ENCODE data around the gene ALDH5A1.
A peak's percentile ranks its signal among the peaks of the same experiment; 100 is the strongest.

Gene ALDH5A1

GRCh38 chr6:24494821-24495795 is at the start of gene ALDH5A1:
TSS of gene ALDH5A1 (plus strand) at chr6:24494969. CDS start at chr6:24494997, 28 bp downstream.
- DNase-seq = peak; percentile 12

- no peak for DNase-seq
Measured at GRCh38 chr6:24445704-24446103, 49.1 kb upstream of the ALDH5A1 start.

DNA sequence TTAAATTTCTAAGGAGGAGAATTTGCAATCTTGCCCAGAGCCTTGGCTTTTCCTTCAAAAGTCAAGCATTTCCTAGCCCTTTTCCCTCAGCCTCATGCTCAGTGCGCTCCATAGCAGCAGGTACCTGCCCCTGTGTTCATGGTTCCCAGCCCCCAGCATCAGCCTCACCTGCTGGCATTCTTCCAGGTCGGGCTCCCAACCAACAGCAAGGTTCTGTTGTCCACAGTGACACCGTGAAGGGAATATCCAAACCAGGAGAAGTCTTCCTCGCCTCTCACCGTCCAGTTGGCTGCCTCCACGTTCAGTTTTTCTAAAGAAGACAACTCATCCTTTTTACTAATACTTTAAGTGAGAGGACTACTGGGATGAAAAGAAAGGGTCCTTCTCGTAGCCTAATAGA is 48.1 kb upstream of the ALDH5A1 start:
- DNase-seq = no peak

GRCh38 chr6:24448396-24448795 is 46.4 kb upstream of the ALDH5A1 start:
- DNase-seq = no peak

- no peak for DNase-seq
Measured at GRCh38 chr6:24448828-24449525, 45.8 kb upstream of the ALDH5A1 start.

DNA sequence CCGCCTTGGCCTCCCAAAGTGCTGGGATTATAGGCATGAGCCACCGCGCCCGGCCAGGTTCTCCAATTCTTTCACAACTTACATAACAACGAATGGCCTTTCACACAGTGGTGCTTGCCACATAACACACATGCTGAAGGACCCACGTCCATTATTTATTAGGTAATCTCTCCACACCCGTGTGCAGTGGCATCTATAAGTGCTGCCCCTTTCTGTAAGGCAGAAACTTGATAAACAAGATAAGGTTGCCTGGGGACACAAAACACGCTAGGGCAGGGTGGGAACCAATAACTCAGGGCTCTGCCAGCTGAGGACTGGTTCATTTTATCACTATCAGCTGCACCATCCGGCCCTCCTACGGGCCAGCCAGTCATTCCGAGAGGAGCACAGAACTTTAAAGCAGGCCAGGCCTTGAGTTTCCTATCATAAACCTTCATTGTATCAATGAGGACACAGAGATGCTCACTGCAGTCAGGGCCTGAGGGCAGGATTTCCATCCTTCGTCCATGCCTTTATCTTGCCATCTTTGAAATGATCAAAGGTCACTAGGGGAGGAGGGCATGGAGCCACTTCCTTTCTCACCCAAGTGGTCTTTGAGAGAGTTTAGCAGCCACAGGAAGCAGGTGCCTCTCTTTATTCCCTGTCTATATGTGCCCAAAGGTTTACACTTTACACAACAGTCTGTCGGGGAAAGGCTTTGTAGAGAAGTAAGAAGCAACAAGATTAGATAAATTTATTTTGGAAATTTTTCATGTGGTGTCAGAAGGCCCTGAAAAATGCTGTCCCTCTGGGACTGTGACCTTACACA is 43.0 kb upstream of the ALDH5A1 start:
- no peak for DNase-seq

DNA sequence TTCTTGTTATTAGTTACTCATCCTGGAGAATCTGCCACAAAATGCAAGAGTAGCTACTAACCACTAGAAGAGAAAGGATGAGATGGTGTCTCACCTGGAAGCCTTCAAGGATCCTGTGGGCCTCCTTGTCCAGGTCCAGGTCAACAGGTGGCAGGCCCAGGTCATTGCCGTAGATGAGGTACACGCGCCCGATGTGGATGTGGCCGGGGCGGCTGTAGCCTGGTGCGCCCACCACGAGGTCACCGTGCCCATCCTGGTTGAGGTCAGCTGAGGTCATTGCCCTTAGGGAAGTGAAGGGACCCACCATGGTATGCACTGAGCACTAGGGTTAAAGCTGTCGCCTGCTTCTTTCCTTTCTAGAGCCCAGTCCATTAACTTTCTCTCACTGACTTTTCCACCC is 40.8 kb upstream of the ALDH5A1 start:
- no peak for DNase-seq

DNA sequence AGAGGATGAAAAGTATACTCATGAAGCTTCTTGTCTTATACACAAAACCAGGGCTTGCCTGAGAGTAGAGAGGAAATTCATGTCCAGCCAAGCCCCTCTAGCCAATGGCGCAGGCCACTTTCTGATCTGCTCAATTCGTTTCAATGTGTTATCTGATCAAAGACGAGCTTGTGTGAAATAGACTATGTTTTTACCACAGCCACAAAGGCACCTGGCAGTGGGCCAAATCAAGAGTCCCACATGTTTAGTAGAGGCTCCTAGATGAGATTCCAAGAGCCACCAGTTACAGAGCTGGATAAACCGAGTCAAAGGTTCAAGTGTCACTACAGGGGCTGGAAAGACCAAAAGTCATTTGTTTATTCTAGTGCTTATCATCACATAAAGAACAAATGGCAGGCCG is 40.3 kb upstream of the ALDH5A1 start:
- no peak for DNase-seq

GRCh38 chr6:24455061-24455460 is 39.7 kb upstream of the ALDH5A1 start:
- no peak for DNase-seq

GRCh38 chr6:24458134-24458533 is 36.6 kb upstream of the ALDH5A1 start:
- DNase-seq = no peak

GRCh38 chr6:24458941-24459340 is 35.8 kb upstream of the ALDH5A1 start:
- no peak for DNase-seq

DNA sequence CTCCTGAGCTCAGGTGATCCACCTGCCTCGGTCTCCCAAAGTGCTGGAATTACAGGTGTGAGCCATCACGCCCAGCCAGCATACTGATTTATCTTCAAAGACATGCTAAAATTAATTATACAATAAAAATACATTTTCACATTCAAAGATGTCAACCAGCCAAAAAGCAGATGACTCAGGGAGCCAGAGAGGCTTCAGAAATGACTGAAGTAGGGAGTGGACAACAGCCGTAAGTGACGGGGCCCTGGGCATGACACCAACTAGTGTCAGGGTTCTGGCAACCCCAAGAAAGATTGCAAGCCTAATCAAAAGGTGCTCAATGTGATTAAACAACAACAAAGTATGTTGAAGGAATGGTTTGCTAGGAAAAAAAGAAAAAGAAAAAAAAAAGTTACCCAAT is 33.8 kb upstream of the ALDH5A1 start:
- DNase-seq = no peak

- no peak for DNase-seq
Measured at GRCh38 chr6:24464253-24465038, 30.3 kb upstream of the ALDH5A1 start.

- no peak for DNase-seq
Measured at GRCh38 chr6:24469811-24470210, 25.0 kb upstream of the ALDH5A1 start.

DNA sequence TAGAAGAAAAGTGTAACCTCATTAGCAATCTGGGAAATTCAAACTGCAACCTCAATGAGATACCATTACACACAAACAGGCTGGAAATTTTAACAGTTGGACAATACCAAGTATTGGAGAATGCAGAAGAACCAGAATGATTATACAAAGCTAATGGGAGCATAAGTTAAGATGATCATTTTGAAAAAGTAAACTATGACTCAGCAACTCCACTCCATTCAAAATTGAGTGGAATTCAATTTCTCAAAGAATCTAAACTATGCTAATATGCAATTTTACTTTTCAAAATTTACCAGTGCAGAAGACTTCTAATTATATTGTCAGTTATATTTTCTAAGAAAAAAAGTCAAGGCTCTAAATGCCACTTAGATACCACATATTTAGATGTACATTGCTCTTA is 22.6 kb upstream of the ALDH5A1 start:
- DNase-seq = no peak

- no peak for DNase-seq
Measured at GRCh38 chr6:24476631-24477030, 18.1 kb upstream of the ALDH5A1 start.

DNA sequence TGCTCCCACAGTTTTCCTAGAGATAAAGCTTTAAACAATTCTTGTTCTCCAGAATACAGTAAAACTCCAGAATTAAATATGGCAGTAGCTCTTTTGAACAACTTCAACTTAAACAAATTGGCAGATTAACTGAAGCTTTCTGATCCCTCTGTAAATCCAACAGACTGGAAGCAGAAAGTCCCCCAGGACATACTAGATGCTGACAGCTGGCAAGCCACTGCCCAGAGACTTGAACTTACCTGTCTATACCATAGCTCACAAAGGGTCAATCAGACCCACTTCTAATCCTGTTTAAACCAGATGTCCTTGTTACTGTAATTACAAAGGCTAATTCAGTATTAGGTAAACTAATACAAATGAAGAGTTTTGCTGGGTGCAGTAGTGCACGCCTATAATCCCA is 17.7 kb upstream of the ALDH5A1 start:
- no peak for DNase-seq

GRCh38 chr6:24478903-24479302 is 15.9 kb upstream of the ALDH5A1 start:
- DNase-seq = no peak

DNA sequence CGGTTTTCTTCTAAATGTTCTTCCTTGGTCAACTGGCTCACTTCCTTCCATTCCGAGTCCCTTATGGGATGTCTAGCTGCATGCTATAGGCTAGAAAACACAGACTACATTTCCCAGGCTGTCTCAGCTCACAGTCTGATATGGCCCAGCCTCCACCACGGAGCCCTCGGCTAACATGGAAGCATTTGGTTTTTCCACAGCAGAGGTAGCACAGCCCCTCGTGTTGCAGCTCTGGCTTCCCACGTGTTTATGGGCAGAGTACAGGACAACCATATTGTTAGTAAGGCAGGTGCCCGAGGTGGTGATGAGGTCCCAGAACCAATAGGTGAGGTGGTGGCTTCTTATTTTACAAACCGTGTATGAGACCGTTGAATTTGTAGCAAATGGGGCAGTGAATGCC is 14.1 kb upstream of the ALDH5A1 start:
- no peak for DNase-seq

DNA sequence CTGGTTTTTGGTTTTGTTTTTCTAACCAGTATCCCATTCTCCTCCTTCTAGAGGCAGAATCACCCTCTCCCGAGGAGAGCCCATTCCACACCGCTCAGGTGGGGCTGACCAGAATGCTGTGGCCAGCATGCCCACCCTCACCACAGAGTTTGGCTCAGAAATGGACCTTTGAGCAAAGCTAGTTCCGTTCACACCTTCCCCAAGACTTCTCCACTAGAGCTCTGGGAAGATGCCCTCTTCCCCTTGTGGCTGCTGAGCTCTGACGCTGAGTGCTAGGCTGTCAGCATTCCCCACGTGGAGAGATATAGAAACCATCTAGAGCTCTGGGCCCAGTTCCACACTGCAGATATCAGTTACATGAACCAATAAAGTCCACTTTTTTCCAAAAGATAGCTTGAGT is 13.3 kb upstream of the ALDH5A1 start:
- DNase-seq = no peak

GRCh38 chr6:24484657-24485323 is 10.0 kb upstream of the ALDH5A1 start:
- DNase-seq = no peak

DNA sequence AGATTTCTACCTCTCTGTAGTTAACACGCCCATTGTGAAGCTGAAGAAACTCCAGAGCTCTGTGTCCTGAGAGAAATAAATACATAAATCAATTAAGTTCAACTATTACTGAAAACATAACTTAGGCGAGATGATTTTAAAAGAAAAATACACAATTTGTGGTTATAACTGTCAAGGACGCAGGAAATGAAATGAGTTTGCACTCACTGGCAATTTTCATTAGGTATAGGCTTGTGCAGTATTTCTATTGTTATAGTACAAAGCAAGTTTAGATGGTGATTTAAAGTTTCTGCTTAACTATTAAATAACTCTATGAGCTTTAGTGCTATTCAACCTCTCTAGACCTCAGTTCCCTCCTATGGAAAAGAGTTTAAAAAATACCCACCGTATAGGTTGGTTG is 8.7 kb upstream of the ALDH5A1 start:
- no peak for DNase-seq

Measured in HCEC 1CT (cell line).